HG03045 (cell line): Measurements from ENCODE around the gene MASP1.

Source experiments
- ATAC-seq: cut with Tn5 transposase; IDR thresholded peaks from one replicate; pipeline ENCODE4 v1.9.1; 2021; ENCODE audit warnings: mild to moderate bottlenecking, moderate library complexity; ENCODE audit not compliant: unreplicated experiment

The MASP1 gene

DNA sequence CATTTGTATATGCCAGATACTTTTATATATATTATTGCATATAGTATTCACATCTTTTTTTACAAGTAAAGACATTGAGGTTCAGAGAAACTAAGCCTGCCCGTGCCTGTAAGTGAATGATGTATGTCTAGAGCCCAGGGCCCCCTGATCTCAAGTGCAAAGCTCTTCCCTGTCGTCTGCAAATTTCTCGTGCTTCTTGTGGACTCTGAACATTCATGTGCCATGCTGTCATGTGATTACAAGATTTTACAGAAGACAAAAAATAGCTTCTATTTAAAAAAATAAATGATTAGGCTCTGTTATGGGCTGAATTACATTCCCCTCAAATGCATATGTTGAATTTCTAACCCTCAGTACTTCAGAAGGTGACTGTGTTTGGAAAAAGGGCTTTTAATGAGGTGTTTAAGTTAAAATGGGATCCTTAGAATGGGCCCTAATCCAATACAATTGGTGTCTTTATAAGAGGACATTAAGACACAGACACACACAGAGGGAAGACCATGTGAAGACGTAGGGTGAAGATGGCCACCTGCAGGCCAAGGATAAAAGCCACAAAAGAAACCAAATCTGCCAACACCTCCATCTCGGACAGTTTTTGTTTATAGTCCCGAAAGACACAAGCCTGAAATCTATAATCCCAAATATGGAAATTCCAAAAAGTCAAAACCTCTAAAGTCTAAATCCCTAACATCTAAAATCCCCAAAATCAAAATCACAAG, 3.9 kb upstream of the MASP1 start:
- no peak for ATAC-seq

DNA sequence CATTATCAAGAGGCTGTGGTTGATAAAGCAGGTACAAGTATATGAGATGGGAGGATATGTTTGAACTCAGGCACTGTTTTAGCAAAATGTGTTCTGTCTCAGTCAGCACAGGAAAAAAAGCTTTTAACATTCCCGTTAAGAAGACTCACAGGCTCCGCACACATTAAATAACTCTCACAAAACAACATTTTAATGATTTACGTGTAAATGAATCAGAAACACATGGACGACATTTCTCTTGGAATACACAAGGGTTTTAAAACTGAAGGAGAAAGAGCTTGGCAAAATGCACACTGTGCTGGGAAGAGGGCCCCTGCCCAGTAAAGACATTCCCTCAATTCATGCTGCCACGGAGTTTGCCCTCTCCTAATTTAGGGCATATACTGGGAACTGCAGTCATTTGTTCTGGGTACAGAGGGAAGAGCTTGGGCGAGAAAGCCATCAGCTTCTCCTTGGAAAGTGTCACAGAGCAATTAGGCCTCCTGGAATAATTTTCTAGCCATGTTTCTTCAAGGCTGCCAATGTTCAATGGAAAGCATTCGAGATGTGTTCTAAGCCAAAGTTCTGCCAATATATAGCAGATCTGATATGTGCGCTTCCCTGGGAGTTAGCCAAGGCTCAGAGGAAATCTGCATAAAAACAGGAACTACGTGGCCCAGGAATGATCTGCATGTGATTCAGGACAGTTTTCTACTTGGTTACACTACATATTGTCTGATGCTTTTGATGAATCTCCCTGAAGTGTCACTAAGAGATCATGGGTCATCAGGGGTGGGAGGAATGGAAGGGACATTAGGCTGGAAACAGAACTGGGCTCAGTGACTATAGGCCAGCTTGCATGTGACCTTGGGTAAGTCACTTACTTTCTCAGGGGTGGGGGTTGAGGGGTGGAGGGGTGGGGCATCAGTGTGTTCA, 2.2 kb upstream of the MASP1 start:
- ATAC-seq: no peak

DNA sequence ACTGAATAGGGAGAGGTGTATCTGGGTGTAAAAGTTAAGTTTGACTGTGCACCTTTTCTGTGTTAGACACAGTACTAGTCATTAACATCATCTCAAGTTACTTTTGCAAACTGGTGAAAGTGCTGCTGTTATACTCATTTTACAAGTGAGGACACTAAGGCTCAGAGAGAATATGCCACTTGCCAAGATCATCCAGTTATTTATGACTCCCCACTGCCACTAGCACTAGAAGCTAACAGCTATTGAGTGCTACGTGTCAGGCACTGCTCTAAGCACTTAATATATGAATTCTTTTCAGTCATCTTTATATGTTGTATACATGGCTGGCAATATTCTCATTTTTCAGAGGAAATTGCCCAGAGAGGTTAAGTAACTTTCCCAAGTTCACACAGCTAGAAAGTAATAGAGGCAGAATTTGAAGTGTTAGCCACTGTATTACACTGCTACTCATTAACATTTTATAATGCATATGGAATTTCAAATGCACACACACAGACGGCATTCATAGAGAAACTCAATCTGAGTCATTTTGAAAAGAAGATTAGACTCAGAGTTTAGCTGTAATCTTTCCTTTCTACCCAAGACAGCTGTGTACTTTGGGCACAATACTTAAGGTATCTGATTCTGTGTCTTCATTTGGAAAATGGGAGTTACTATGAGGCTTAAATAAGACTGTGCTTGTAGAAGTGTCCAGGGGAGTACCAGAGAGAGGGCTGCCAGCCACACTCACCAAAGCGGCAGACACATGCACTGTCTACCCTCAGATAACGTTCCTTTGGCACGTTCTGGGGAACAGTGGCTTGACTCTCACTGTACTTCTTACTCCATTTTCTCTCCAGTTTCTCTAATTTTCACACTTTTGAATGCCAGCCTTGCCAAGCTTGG, 1.3 kb upstream of the MASP1 start:
- ATAC-seq: no peak

GRCh38 chr3:187292181-187292580, 644 bp upstream of the MASP1 start:
- ATAC-seq: no peak

GRCh38 chr3:187291001-187291511, 481 bp downstream of the MASP1 start:
- no peak for ATAC-seq

DNA sequence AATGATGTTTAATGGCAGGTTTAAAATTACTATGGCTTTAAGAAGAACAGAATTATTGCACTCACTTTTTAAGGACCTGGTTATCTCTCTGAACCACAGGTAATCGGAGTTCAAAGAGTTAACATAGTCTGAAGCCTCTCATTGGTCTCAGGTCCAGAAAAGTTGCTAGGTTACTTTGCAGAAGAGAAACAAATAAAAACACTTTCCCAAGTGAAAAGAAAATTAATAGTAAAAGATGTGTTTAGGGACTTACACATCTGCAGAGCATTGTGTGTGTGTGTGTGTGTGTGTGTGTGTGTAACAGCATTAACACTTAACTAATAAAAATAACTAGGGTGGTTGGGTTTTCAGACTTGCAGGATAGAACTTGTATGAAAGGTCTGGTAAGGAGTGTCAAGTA, 1.0 kb downstream of the MASP1 start:
- no peak for ATAC-seq

- no peak for ATAC-seq
Measured at GRCh38 chr3:187288855-187289605, 2.5 kb downstream of the MASP1 start.

DNA sequence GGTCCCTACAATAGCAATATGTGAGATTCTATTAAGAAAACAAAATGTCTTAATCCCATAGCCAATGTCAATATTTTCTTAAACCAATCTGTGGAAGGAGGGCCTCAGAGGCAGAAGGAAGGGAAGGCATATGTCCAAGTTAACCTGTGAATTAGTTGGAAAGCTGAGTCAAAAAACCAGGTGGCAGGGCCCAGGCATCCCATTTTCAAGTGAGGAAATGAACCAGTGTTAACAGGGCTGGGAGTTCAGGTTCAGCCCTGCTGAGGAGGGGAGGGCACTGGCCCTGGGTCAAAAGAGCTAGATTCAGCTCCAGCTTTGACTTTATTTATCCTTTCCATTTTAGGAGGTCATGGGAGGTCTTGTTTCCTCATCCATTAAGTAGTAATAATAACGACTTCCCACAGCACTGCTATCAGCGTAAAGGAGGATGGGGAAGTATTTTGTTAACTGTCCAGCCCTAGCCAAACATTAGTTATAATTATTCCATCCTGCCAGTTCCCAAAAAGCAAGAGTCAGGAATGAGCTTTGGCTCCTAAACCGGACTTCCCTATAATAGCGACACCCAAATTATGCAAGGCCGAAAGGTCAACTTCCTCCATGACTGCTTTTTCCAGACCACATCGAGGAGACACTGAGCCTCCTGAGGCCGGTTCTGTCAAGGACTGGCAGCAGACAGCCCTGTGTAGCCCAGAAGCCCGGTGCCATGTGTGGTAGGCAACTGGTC, 3.2 kb downstream of the MASP1 start:
- ATAC-seq: no peak

DNA sequence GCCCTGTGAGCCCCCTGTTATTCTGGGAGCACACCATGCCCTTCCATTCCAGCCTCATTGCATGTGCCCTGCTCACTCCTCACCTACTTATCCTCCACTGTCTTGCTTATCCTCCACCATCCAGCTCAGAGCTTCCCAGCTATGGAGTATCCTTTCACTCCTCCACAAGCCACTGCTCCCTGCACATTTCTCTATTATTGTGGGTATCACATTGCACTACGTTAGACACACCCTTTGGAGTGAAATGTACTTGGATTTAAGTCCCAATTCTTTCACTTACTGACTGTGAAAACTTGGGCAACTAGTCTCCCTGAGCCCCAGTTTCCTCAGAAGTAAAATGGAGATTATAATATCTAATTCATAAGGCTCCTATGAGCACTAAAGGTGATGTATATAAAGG, 4.3 kb downstream of the MASP1 start:
- ATAC-seq: no peak

DNA sequence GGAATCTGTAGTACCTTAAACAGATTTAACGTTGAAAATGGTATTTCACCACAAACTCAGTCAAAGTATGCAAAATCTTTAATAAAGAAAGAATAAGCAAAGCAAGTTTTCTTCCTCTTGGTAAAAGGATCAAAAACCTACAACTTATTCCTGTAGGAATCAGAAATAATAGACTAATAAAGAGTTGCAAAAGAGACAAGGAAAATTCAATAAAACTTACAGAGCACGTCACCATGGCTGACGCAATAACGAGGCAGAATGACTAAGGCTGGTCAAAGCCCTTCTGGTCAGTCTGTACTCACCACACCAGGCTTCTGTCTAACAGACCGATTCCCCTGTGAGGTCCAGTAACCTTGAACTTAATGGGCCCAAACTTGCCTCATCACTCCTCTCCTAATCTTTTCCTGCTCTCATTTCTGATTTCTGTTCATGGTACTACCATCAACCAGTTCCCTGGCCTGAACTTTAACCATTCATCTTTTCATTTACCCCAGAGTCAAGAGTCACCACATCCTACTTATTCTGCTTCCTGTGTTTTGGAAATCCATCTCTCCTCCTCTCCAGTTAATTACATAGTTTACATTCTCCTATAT, 5.0 kb downstream of the MASP1 start:
- ATAC-seq: no peak

- no peak for ATAC-seq
Measured at GRCh38 chr3:187281191-187281714, 10.3 kb downstream of the MASP1 start.

- no peak for ATAC-seq
Measured at GRCh38 chr3:187280644-187281043, 10.9 kb downstream of the MASP1 start.

GRCh38 chr3:187277129-187277462, 14.4 kb downstream of the MASP1 start:
- ATAC-seq: no peak

DNA sequence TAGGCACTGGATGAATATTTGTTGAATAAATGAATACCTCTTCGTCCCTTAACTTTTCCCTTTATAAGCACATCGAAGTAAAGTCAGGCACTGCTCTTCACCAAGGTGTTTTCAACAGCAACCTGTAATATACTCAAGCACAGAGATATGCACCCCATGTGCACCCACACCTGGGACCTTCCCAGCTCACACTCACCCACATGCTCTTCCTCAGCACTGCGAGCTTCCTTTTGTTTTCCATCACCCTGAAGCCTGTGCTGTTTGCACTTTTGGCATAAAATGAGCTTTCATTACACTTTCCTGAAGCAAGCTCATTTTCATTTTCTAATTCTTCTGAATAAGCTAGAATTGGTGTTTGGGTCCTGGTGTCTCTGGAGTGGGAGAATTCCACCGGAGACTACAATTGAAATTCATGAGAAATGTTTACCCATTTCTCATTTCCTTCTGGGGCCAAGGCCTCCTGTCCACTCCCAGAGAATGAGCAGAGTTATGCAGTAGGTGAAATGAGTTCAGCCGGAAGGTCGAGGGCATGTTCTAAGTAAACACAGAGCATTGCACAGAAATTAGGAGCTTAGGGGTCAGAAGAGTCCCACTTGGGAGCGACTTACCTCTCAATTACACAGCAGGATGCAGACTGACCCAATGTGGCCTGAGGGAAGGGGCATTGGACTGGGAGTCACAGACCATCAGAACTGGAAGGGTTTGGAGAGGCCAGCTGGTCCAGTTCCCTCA, 15.0 kb downstream of the MASP1 start:
- no peak for ATAC-seq

DNA sequence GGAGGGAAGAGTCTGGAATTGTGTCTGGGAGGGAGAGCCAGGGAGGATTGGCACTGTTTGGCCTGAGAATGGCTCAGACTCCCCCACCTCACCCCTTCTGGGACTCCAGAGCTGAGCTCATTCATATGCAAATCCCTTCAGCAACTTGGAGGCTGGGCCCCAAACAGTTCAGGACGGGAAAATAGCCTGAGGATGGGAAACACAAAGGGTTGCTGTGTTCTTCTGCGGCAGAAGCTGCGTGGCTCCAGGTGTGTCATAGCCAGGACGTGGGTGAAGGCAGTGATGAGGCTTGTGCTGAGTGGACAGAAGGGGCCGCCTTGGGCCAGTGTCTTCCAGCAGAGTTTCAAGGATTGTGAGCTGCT, 16.6 kb downstream of the MASP1 start:
- no peak for ATAC-seq

- no peak for ATAC-seq
Measured at GRCh38 chr3:187274315-187274976, 17.1 kb downstream of the MASP1 start.

GRCh38 chr3:187271582-187271981, 20.0 kb downstream of the MASP1 start:
- ATAC-seq: no peak

GRCh38 chr3:187269486-187269885, 22.1 kb downstream of the MASP1 start:
- no peak for ATAC-seq
